Stimulated activated CD4-positive, alpha-beta T cell treated with anti-CD3 and anti-CD28 coated beads, Interleukin-12 subunit alpha, Interleukin-12 subunit beta, amount 100 ng/mL, for 24 hours (primary cell): Measurements from ENCODE around the gene WDR31.
A peak's percentile ranks its signal among the peaks of the same experiment; 100 is the strongest.
"Not testable (repeated sequence)": the region's sequence is repeated elsewhere in the genome, so short reads cannot be mapped to it uniquely, and the experiment has no call there.

Experiments
- DNase-seq, 2 experiments: peaks; one replicate each; pipeline ENCODE4 v3.0.0-alpha.2; 2020; ENCODE audit warnings: low read depth in 2 of 2

Gene WDR31

DNA sequence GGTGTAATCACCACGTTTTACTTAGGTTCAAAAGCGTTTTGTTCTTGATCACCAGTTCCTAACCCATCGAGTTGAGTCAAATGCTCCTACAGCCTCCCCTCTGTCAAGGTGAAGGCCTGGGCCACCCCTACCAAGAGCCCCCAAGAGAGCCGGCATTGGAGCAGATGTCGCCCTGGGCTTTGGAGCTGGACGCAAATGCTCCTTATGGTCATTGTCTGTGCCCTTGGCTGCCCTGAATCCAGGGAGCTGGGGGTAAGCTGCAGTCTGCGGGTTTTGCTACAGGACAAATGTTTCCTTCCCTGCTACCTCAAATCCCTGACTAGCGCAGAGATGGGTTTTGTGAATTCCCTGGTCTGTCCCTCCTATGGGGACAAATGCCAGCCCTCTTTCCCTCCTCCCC is 41.8 kb downstream of the WDR31 start:
- no peak for DNase-seq

DNA sequence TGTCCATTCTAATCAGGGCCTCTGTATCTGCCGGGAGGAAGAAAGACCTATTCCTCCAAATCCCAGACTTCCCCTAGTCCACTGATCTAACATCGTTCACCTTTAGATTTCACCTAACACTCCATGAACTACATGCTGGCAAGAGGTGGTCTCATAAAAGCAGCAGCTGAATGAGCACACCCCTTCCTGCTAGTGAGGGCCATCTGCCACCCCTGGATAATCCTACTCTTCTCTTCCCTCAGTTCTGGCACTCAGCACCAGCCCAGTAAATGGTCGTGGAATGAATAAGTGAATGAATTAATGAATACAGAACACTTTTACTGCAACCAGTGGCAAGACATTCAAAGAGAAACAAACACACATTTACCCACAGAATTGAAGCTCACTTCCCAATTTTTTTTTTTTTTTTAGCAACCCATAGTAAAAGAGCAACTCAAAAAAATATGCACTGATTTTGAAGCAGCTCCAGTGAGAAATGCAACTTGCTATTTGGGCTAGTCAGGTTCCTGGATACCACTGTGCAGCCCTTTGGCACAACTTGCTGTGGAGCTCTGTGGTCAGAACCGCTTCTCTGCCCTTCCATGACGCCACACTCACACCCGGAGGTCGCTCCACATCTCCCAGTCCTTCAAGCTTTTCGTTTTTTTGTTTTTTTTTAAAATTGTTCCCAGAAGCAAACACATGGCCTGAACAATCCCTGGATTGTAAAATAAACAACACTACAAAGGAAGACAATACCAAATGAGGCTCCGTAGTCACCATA is 43.1 kb downstream of the WDR31 start:
- DNase-seq: no peak

DNA sequence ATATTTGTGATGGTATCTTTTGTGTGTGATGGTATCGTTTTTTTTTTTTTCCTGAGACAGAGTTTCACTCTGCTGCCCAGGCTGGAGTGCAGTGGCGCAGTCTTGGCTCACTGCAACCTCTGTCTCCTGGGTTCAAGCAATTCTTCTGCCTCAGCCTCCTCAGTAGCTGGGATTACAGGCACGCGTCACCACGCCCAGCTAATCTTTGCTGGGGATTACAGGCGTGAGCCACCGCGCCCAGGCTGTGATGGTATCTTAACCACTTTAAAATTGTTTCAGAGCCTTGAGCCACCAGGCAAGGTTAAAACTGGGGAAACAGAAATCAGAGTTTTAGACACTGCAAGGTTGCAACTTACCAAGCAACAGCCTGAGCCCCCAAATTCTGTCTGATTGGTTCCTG is 43.8 kb downstream of the WDR31 start:
- not testable (repeated sequence) for DNase-seq

DNA sequence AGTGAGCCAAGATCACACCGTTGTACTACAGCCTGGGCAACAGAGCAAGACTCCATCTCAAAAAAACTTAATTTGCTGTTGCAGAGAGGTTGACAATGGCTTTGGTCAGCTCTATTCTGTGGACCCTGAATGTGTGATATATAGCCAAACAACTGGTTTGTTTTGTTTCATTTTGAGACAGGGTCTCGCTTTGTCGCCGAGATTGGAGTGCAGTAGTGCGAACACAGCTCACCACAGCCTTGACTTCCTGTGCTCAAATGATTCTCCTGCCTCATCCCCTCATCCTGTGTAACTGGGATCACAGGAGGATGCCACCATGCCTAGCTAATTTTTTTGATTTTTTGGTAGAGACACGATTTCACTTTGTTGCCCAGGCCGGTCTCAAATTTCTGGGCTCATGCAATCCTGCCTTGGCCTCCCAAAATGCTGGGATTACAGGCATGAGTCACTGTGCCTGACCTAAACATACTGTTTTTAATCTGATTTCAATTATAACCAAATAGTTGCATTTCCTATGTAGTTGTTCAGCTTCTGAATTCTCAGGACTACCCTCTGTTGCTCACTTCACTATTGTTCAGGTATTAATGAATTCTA is 46.7 kb downstream of the WDR31 start:
- no peak for DNase-seq

DNA sequence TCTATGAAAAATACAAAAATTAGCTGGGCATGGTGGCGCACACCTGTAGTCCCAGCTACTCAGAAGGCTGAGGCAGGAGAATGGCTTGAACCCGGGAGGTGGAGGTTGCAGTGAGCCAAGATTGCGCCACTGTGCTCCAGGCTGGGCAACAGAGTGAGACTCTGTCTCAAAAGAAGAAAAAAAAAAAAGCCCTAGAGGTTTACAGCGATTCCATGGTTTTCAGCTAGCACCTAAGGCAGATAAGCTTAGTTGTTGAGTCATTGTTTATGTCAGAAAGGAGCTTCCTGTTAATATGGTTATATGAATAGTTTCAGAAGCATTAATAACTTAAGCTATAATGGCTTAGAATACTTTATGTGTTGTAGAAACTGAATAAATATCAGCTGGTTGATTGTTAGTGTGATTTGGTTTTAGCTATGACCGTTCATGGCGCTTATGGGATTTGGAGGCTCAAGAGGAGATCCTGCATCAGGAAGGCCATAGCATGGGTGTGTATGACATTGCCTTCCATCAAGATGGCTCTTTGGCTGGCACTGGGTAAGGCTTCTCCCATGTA is 49.9 kb downstream of the WDR31 start:
- DNase-seq: no peak

DNA sequence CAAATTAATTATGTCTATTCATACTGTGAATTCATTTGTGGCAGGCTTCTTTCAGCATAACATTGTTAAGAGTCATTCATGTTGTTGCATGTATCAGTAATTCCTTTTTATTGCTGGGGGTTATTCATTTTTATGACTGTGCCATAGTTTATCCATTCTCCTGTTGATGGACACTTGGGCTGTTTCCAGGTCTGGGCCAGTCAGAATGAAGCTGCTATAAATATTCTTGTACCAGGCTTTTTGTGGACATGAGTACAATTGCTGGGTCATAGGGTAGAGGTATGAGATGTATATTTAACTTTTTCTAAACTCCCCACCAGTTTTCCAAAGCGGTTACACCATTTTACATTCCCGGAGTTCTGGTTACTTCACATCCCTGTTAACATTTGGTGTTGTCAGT is 51.0 kb downstream of the WDR31 start:
- no peak for DNase-seq

DNA sequence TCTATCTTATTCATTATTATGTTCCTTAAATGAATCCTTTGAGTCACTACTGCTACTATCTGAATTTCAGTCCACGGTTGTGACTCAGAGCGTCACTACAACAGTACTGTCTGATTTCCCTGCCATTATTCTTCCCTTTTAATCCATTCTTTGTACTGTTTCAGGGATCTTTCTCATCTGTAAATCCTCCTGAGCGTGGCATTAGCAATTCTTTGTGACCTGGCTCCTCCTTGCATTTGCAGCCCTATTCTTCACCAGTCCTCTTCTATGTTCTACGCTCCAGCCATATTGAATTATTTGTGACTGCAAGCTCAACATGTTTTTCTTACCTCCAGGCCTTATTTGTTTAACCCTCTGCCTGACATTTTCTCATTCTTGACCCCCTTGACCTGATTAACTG is 58.7 kb downstream of the WDR31 start:
- DNase-seq: no peak

DNA sequence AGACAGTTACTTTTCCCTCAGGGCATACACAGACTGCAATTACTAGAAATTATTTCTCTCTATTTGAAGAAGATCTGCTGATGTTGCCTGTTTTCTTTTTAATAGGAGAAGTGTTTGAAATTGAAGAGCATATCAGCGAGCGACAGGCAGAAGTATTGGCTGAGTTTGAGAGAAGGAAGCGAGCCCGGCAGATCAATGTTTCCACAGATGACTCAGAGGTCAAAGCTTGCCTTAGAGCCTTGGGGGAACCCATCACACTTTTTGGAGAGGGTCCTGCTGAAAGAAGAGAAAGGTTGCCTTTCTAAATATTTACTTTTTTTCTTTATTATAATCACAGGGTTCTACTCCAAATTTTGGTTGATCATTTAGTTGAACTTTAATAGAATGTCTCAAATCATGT is 61.2 kb downstream of the WDR31 start:
- DNase-seq: no peak

DNA sequence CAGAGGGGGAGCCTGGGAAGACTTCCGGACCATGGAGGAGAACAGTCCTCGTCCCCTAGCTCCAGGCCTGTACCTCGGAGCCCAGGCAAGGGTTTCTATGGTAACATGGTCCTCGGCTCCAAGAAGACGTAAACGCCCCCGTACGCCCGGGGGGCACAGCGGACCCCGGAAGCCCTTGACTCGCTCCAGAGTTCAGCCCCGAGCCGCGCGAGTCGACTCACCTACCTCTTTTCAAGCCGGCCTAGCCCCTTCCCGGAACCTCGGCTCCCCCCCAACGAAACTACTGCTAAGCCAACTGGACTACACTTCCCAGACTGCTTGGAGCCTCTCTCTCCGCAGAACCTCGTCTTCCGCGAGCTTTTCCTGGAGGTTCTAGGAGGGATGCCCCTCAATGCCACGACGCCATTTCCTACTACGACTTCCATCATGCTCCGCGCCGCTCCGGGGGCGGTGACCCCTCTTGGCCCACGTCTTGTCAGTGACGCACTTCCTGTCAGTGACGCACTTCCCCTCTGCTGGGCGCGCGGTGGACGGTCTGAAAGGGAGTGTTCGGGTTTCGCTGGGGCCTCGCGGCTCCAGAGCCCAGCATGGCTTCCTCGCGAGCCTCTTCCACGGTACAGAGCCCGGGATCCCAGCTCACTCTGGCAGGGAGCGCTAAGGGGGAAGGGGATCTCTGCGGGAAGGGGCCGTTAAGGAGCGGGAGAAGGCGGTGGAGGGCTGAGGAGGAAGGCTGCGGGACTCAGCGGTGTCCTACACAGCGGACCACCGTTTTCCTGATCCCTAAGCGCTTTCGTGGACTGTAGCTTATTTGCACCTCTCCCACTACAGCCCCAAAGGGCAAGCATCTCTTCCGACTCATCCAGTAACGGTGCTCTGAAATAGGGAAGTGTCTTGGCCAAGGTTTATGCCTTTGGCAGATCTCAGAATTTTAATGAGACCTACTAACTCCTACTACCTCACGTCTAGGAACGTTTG is 64.6 kb downstream of the WDR31 start, which contains the start of the genes CDC26 and PRPF4:
CDC26 (minus strand) TSS at position 416 of the 975 bp plus-strand sequence. CDS start 3,065 bp downstream, outside the sequence.
PRPF4 (plus strand) TSS at position 502 of the 975 bp plus-strand sequence; CDS start at position 588, 86 bp downstream.
- DNase-seq: peak; percentile 96

DNA sequence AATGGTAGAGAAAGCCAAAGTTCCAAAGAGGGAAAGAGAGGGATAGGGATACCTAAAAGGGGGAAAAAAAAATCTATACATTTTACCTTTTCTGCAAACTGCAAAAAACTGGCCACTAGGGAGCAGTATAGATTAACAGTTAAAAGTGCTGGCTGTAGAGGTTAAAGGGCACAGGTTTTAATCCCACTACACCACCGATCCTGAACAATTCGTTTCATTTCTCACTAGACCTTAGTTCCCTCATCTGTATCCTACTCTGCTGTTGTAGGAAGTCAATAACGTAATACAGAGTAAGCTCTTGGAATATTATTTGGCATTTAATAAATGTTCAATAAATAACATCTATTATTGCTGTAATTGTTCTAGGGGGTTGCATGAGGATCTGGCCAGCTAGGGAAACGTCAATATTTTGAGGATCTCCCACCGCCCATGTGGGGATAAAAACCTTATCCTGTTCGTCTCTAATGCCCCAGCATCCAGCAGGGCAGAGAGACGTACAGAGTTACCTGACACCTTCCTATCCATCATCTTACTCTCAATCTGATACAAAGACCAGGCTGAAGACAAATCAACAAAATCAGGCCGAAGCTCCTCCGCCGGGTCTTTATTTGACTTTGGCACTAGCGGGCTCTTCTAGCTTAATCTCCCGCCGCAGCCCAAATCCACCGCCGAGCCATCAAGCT is 65.5 kb downstream of the WDR31 start:
- no peak for DNase-seq

DNA sequence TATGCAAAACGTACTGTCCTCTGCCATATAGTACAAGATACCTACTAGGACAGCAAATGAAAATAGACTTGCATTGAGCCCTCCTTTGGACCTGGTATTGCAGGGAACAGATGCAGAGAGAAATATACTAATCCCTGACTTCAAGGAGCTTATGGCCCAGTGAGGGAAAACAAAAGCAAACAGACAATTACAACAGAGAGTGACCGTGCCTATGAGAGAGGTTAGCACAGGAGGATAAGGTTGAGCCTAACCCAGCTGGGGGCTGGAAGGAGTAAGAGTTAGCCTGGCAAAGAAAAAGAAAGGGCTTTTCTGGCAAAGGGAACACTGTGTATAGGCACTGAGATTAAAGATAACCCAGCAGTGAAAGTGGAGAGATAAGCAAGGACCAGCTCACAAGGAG is 70.2 kb downstream of the WDR31 start:
- DNase-seq: no peak

DNA sequence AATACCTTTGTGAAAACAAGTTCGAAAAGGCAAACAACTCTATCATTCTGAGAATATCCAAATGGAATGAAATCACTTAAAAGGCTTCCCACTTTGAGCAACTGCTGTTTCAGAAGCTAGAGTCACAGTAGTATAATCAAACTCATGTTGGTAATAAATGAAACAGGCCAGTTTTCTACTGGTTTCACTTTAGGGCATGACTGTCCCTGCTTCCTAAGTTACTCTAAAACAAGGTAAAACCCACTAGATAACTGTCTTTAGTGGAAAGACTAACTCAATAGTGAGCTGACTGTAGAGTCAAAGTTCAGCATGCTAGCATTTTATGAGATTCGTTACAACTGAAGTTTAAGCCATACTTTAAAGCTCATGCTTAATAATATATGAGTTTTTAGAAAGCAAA is 70.7 kb downstream of the WDR31 start:
- DNase-seq: no peak

DNA sequence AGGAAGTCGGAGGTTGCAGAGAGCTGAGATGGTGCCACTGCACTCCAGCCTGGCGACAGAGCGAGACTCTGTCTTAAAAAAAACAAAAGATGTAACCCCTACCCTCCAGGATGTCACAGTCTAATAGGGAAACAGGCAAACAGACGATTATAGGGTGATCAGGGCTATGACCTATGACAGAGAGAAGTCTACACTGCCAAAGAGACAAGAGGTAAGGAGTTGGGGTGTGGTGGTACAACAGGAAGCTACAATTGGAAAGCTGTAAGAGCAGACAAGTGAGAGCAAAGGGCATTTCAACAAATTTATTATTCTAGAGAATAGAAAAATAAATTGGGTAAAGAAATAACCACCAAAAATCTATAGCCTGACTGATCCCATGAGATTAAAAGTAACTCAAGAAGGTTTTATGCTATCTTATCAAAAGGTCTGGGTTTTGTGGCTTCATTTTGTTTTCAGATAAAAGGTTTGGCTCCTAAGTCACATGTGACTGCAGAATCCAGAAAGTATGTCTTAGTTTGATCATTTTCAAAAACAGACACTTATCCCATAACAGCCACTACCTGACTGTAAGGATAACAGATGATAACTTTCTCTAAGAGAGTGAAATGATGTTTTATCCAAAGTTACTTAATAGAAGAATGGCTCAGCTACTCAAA is 72.0 kb downstream of the WDR31 start:
- DNase-seq: no peak

DNA sequence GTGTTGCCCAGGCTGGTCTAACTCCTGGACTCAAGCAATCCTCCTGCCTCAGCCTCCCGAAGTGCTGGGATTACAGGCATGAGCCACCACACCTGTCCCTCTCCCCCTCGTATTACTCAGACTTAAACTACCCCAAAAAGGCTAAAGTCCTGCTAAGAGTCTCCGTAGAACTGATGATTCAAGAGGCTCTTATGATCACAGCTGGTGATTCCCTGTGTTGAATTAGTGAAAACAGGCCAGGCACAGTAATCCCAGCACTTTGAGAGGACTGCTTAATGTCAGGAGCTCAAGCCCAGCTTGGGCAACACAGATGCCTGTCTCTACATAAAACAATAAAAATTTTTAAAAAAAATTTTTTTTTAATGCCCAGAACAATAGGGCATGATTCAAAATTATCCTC is 73.9 kb downstream of the WDR31 start:
- no peak for DNase-seq
